T-cell (primary cell): ENCODE results near the gene LBR. TPM values are rescaled to one million over a fixed set of nuclear protein-coding genes. Genes with fewer than 3 reads are reported as not detected.

ENCODE experiments used
- ATAC-seq, 4 experiments: fragments of 200-7000 bp in 3 of 4; fragments of 150-1000 bp in 1 of 4; cut with Tn5 transposase; replicated peaks in 1 of 4; 1 replicate in 3 of 4; 2 replicates in 1 of 4; pipeline ENCODE4 v1.10.0; 2021; ENCODE audit warnings: moderate library complexity in 3 of 4, mild to moderate bottlenecking in 2 of 4, moderate number of reproducible peaks in 1 of 4
- CTCF ChIA-PET, 2 donors: fragments of 300-600 bp; sonication (Branson Sonifier 250); formaldehyde crosslinking; loops; one replicate each; lab custom pipeline; 2022; ENCODE audit warnings: antibody characterized with exemption in 2 of 2; lab: Charles Lee
- POLR2A ChIA-PET, 2 donors: fragments of 300-600 bp; sonication (Branson Sonifier 250); formaldehyde crosslinking; loops; one replicate each; lab custom pipeline; 2022; ENCODE audit warnings: antibody characterized with exemption in 2 of 2; lab: Charles Lee
- DNase-seq, 35 experiments: peaks; one replicate each; pipeline versions ENCODE4 v3.0.0 to v3.0.0-alpha.2; 2013 to 2023
- H3K27ac ChIP-seq: one replicate; pipeline ENCODE4 v1.5.1; 2013; ENCODE audit warnings: low read length
- H3K27me3 ChIP-seq, 2 experiments: replicated peaks in 1 of 2; 1 replicate in 1 of 2; 2 replicates in 1 of 2; pipeline versions ENCODE4 v1.6.1 to v1.7.0; 2013; ENCODE audit warnings: low read length in 1 of 2, mixed read lengths in 1 of 2; ENCODE audit not compliant: control insufficient read depth in 2 of 2, insufficient read depth in 2 of 2; ENCODE audit errors: extremely low read depth in 1 of 2
- H3K36me3 ChIP-seq, 2 donors: 1 replicate in 1 of 2; 2 replicates in 1 of 2; pipeline versions ENCODE4 v1.6.1 to v1.7.0; 2013; ENCODE audit warnings: low read length in 1 of 2; ENCODE audit not compliant: control insufficient read depth in 2 of 2, insufficient read depth in 1 of 2; ENCODE audit errors: extremely low read depth in 1 of 2
- H3K4me1 ChIP-seq, 2 experiments: 1 replicate in 1 of 2; 2 replicates in 1 of 2; pipeline versions ENCODE4 v1.6.1 to v1.7.0; 2013; ENCODE audit warnings: low read length in 2 of 2, mixed read lengths in 1 of 2; ENCODE audit not compliant: insufficient read depth in 2 of 2, control insufficient read depth in 1 of 2; ENCODE audit errors: extremely low read depth in 1 of 2
- H3K4me3 ChIP-seq, 2 donors: 1 replicate in 1 of 2; 2 replicates in 1 of 2; pipeline versions ENCODE4 v1.5.1 to v1.7.0; 2013; ENCODE audit warnings: mild to moderate bottlenecking in 2 of 2, low read length in 1 of 2, moderate library complexity in 1 of 2; ENCODE audit not compliant: control insufficient read depth in 1 of 2; ENCODE audit errors: extremely low read depth in 1 of 2
- H3K9me3 ChIP-seq: 2 replicates; pipeline ENCODE4 v1.7.0; 2013
- H3K27ac Mint-ChIP-seq, 2 donors: one replicate each; pipeline ENCODE4 v1.8.0; 2020 to 2021; ENCODE audit warnings: mild to moderate bottlenecking in 2 of 2, mixed read lengths in 2 of 2
- H3K27me3 Mint-ChIP-seq, 2 donors: one replicate each; pipeline ENCODE4 v1.8.0; 2021 to 2022; ENCODE audit warnings: mixed read lengths in 2 of 2
- H3K36me3 Mint-ChIP-seq: one replicate; pipeline ENCODE4 v1.8.0; 2021; ENCODE audit warnings: mixed read lengths
- H3K4me1 Mint-ChIP-seq, 3 donors: one replicate each; pipeline ENCODE4 v1.8.0; 2020 to 2022; ENCODE audit warnings: mixed read lengths in 3 of 3, mild to moderate bottlenecking in 1 of 3
- H3K4me3 Mint-ChIP-seq, 3 donors: one replicate each; pipeline ENCODE4 v1.8.0; 2020 to 2022; ENCODE audit warnings: mild to moderate bottlenecking in 3 of 3, mixed read lengths in 3 of 3, moderate library complexity in 3 of 3
- H3K9me3 Mint-ChIP-seq, 3 donors: one replicate each; pipeline ENCODE4 v1.8.0; 2020 to 2022; ENCODE audit warnings: mixed read lengths in 3 of 3
- WGBS: methylation state at CpG from one replicate; pipeline ENCODE4 v1.1.5; 2013; ENCODE audit warnings: missing lambda C conversion rate; ENCODE audit not compliant: insufficient coverage; 5-methylcytosine and 5-hydroxymethylcytosine counted together
- total RNA-seq, 35 experiments: library from RNA in 6 of 35; stranded (reverse) in 6 of 35; fragments of 120-200 nt in 1 of 35; gene quantifications; one replicate each; pipeline versions ENCODE4 v1.2.1 to v1.2.4 and lab custom pipeline; 2013 to 2026

LBR gene
- total RNA-seq, 5 donors from 2014 or later (not counting 1 experiment from before 2014, with no cell fraction given), result 105 to 142 (median 118) TPM

DNA sequence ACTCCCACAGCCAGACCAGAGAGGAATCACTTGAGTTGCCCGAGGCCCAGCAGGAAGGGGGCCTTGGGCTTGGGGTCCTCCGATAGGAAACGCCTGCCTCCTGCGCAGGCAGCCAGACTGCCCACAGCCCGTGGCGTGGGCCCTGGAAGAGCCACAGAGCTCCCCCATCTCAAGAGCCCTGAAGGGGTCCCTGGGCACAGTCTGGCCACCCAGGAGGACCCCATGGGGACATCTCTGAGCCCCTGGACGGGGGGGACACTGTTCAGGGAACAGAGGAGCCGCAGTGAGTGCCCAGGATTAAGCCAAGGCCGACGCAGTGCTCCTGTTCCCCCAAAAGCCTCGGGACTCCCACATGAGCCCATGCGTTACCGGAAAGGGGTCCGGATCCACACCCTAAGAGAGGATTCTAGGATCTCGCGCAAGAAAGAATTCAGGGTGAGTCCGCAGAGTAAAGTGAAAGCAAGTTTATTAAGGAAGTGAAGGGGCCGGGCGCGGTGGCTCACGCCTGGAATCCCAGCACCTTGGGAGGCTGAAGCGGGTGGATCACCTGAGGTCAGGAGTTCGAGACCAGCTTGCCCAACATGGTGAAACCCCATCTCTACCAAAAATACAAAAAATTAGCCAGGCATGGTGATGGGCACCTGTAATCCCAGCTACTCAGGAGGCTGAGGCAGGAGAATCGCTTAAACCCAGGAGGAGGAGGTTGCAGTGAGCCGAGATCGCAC lies 38.1 kb upstream of the LBR start:
- no peaks in the 10 kb centered on the region for H3K36me3 ChIP-seq
- no peaks in the 10 kb centered on the region for H3K9me3 Mint-ChIP-seq
- DNase-seq (no peak), ATAC-seq (no peak)
- WGBS, result 96% methylated on average over 9 of the region's 26 CpGs
- CTCF ChIA-PET, result no interaction called here
- H3K27me3 ChIP-seq, result no peaks in the 10 kb centered on the region
- H3K4me1 ChIP-seq, result peaks cover 8 to 75% of the 10 kb centered on the region in 2 experiments
- no peaks in the 10 kb centered on the region for H3K27me3 Mint-ChIP-seq
- POLR2A ChIA-PET, result no interaction called here
- H3K4me3 Mint-ChIP-seq, result peak overlapping the region in 1 of 3 donors; percentile 92
- H3K4me3 ChIP-seq, result no peak overlapping the region
- H3K27ac ChIP-seq, result peak overlapping the region; percentile 98
- H3K27ac Mint-ChIP-seq, result peak overlapping the region; percentile 76 to 90
- H3K4me1 Mint-ChIP-seq, result peaks cover 40 to 66% (median 56%) of the 10 kb centered on the region in 3 donors
- H3K9me3 ChIP-seq, result no peaks in the 10 kb centered on the region
- H3K36me3 Mint-ChIP-seq, result no peaks in the 10 kb centered on the region

DNA sequence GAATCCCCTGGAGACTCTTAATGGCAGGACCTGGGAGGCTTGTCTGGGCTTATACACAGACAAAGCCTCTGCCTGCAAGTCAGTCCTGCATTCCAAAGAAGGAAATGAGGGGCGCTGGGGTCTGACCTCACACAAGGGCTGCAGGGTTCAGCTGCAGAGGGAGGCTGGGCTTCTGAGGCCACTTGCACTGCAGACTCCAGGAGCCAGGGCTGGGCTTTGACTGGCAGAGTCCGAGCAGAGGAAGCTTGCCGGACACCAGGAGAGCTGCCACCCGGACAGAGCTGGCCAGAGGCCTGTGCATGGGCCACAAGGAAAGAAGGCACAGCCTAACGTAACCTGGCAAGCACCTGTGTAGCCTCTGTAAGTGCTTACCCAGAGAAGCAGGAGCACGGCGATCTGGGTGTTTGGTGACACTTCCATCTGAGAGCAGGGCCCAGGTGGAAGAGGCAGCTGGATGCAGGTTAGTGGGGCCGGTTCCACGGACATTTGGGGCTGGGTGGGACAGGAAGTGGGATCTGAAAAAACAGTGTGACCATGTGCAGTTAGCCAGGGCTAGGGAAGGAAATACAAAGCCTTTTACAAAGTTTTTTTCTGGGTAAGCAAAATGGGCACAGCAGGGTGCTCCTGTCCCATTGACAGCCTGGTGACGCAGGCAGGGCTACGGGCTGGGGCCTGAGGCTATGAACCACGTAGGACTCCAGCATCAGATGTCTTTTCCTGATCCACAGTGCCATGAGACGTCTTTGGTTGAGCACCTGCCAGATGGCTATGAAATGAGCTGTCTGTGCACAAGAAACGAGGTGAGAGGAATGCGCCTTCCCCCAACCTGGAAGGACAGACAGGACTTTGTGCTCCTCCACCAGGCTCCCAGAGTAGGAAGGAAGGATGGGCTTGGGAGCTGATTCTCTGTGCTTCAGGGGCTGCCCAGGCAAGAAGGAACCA lies 37.3 kb upstream of the LBR start:
- POLR2A ChIA-PET, result no interaction called here
- ATAC-seq, result no peak

DNA sequence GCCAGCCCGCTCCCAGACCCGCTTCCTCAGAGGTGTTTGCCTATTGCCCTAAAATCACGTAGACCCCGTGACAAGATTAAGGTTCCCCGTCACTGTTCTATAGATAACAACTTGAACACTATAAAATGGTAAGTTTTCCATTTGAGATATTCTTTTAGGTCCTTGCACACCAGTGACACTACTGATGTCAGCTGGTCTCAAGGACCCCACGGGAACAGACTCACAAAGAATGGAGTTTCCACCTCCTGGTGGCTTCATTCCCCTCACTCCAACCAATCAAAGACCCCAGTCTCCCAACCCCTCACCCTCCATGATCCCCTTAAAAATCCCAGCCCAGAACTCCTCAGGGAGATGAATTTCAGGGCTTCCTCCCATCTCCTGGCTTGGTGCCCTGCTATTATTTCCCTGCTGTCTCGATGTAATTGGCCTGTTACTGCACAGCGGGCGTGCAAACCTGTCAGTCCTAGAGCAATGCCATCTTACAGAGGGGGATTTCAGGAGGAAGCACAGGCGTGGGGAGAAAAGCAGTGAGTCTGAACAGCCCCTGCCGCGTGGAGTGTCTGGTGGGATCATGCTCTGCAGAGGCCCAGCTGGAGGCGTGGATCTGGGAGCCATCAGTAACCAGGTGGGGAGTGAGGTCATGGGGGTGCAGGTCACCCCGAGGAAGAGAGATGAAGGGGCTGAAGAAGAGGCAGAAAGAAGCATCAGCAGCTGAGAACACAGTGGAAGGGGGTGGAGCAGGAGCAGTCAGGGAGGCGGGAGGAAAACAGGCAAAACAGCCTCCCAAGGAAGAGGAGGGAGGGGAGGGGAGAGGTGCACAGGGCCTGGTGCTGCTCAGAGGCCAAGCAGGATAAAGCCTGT lies 35.1 kb upstream of the LBR start:
- 75% methylated on average over 10 of the region's 15 CpGs for WGBS
- Histone ChIP-seq H3K9me3 (no peaks in the 10 kb centered on the region), H3K4me3 (no peak overlapping the region), H3K4me1 (peaks cover 6 to 75% of the 10 kb centered on the region in 2 experiments), H3K27ac (no peak overlapping the region), H3K27me3 (no peaks in the 10 kb centered on the region), H3K36me3 (no peaks in the 10 kb centered on the region)
- DNase-seq (no peak), ATAC-seq (no peak)
- Mint-ChIP-seq H3K4me1 (peaks cover 39 to 67% (median 64%) of the 10 kb centered on the region in 3 donors), H3K27me3 (no peaks in the 10 kb centered on the region), H3K36me3 (no peaks in the 10 kb centered on the region), H3K9me3 (no peaks in the 10 kb centered on the region), H3K4me3 (no peak overlapping the region), H3K27ac (peak overlapping the region in 1 of 2 donors; percentile 22)
- ChIA-PET CTCF (no interaction called here), POLR2A (interaction anchor here in 1 of 2 donors (0.6 kb wide), 1 partner anchor 532 kb away, joined by 3 read pairs; no protein-coding TSS in a partner anchor)

More for the DNA sequence above, 37.3 kb upstream of the LBR start:
- H3K4me3 ChIP-seq, result no peak overlapping the region
- no peak overlapping the region for H3K27ac ChIP-seq
- H3K4me1 ChIP-seq, result peaks cover 11 to 83% of the 10 kb centered on the region in 2 experiments
- H3K9me3 ChIP-seq, result no peaks in the 10 kb centered on the region
- CTCF ChIA-PET, result no interaction called here
- Mint-ChIP-seq H3K27me3 (no peaks in the 10 kb centered on the region), H3K4me3 (peak overlapping the region in 2 of 3 donors; percentile 4 to 92), H3K36me3 (no peaks in the 10 kb centered on the region), H3K4me1 (peaks cover 46 to 68% (median 62%) of the 10 kb centered on the region in 3 donors), H3K9me3 (no peaks in the 10 kb centered on the region), H3K27ac (peak overlapping the region; percentile 76 to 90)
- no peak for DNase-seq
- H3K36me3 ChIP-seq, result no peaks in the 10 kb centered on the region
- 90% methylated on average over 10 of the region's 15 CpGs for WGBS
- H3K27me3 ChIP-seq, result no peaks in the 10 kb centered on the region

DNA sequence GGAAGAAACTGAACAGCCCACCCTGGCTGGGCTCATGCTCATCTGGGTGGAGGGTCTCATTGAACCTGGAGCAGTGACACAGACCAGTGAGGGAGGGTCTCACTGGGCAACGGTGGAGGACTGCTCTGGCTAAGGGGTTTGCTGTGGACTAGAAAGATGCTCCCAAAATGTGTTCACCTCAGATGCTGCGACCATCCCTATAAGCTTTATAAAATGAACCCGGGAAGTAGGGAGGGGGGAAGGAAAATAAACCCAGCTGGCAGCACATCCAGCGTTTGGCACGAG lies 34.5 kb upstream of the LBR start:
- Histone ChIP-seq H3K9me3 (no peaks in the 10 kb centered on the region), H3K27ac (peak overlapping the region; percentile 43), H3K27me3 (no peaks in the 10 kb centered on the region), H3K4me3 (no peak overlapping the region), H3K4me1 (peaks cover 6 to 69% of the 10 kb centered on the region in 2 experiments), H3K36me3 (no peaks in the 10 kb centered on the region)
- H3K4me3 Mint-ChIP-seq, result no peak overlapping the region
- H3K27ac Mint-ChIP-seq, result no peak overlapping the region
- no peaks in the 10 kb centered on the region for H3K9me3 Mint-ChIP-seq
- ChIA-PET POLR2A (no interaction called here), CTCF (interaction anchor here in 1 of 2 donors (0.5 kb wide), 1 partner anchor 1476 kb away, joined by 3 read pairs; no protein-coding TSS in a partner anchor)
- peaks cover 37 to 64% (median 59%) of the 10 kb centered on the region in 3 donors for H3K4me1 Mint-ChIP-seq
- H3K27me3 Mint-ChIP-seq, result no peaks in the 10 kb centered on the region
- ATAC-seq, result no peak
- no peaks in the 10 kb centered on the region for H3K36me3 Mint-ChIP-seq
- DNase-seq, result no peak
- no CpG with 5 or more reads among the region's 5 CpGs for WGBS

DNA sequence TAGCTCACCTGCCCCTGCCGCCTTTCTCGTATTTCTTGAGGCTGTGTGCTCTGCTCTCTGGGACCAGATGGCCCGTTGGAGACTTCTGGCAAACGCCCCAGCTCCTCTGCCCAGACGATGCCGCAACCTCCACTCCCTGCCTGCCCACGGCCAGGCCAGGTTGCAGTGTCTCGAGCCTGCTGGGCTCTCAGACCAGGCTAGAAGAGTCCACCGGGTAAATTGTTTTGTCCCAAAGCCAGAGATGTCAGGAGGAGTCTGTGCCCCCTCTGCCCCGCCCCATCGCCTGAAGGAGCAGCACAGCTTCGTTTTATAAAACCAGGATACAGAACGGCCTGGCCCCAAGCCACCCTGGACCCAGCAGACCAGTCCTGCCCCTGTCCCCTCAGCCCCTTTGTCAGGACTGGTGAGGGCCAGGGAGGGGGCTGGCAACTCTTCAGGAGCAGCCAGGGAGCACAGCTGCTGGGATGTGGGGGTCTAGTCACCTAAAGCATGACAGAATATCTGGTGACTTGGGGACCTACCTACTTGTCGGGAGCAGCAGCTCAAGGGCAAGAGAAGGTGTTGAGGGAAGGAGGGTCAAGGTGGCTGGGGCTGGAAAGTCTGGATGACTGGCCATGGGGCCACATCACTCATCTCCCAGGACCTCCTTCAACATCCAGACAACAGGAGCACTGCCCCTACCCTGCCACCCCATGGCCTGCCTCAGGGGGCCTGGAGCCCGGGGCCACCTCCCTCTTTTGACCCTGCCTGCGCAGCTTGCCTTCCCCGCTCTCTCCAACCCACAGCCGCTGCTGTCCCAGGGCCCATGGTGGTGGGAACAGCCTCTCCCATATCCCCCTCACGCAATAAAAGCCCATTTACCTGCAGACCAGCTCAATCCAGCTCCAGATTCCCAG lies 33.9 kb upstream of the LBR start:
- POLR2A ChIA-PET, result no interaction called here
- Histone ChIP-seq H3K27me3 (no peaks in the 10 kb centered on the region), H3K27ac (peak overlapping the region; percentile 43), H3K9me3 (no peaks in the 10 kb centered on the region), H3K4me1 (peaks cover 4 to 63% of the 10 kb centered on the region in 2 experiments), H3K4me3 (no peak overlapping the region), H3K36me3 (no peaks in the 10 kb centered on the region)
- H3K27me3 Mint-ChIP-seq, result no peaks in the 10 kb centered on the region
- peak overlapping the region in 1 of 2 donors; percentile 61 for H3K27ac Mint-ChIP-seq
- DNase-seq, result no peak
- peaks cover 33 to 60% (median 53%) of the 10 kb centered on the region in 3 donors for H3K4me1 Mint-ChIP-seq
- H3K9me3 Mint-ChIP-seq, result no peaks in the 10 kb centered on the region
- 91% methylated on average over 18 of the region's 19 CpGs for WGBS
- CTCF ChIA-PET, result interaction anchor here (0.5 to 1.5 kb wide), 5 partner anchors 11 to 1477 kb away, joined by 3 to 4 read pairs (median 3); no protein-coding TSS in a partner anchor
- H3K36me3 Mint-ChIP-seq, result no peaks in the 10 kb centered on the region
- H3K4me3 Mint-ChIP-seq, result no peak overlapping the region
- no peak for ATAC-seq
